ENCODE results near the gene ARFGAP3.

GRCh38 chr22:42876041-42876440 lies 19.0 kb upstream of the ARFGAP3 start:
- TF ChIP-seq, protein P1, sequence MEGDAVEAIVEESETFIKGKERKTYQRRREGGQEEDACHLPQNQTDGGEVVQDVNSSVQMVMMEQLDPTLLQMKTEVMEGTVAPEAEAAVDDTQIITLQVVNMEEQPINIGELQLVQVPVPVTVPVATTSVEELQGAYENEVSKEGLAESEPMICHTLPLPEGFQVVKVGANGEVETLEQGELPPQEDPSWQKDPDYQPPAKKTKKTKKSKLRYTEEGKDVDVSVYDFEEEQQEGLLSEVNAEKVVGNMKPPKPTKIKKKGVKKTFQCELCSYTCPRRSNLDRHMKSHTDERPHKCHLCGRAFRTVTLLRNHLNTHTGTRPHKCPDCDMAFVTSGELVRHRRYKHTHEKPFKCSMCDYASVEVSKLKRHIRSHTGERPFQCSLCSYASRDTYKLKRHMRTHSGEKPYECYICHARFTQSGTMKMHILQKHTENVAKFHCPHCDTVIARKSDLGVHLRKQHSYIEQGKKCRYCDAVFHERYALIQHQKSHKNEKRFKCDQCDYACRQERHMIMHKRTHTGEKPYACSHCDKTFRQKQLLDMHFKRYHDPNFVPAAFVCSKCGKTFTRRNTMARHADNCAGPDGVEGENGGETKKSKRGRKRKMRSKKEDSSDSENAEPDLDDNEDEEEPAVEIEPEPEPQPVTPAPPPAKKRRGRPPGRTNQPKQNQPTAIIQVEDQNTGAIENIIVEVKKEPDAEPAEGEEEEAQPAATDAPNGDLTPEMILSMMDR (IDR thresholded peaks at IDR 0.05) = no peak
- TF ChIP-seq POLR2A (IDR thresholded peaks at IDR 0.05) = no peak

Data from sigmoid colon (tissue), 3 donors.